Measurements from ENCODE around the gene ZNRF1. TPM values are rescaled to one million over a fixed set of nuclear protein-coding genes. Genes with fewer than 3 reads are reported as not detected.

ZNRF1 gene
- total RNA-seq, 1 donor from 2014 or later, result 82.3 TPM

GRCh38 chr16:75111514-75111940 lies 112.7 kb downstream of the ZNRF1 start:
- no peak for DNase-seq (ENCODE audit: low read depth)

- no peak for DNase-seq (ENCODE audit: low read depth)
Observed at GRCh38 chr16:75111961-75112733, 113.3 kb downstream of the ZNRF1 start.

GRCh38 chr16:75112734-75113491 lies 114.1 kb downstream of the ZNRF1 start:
- peak; percentile 50 for DNase-seq (ENCODE audit: low read depth)

GRCh38 chr16:75113541-75114121 lies 114.8 kb downstream of the ZNRF1 start:
- no peak for DNase-seq (ENCODE audit: low read depth)

- DNase-seq (ENCODE audit: low read depth), result no peak
Observed at GRCh38 chr16:75114179-75114945, 115.5 kb downstream of the ZNRF1 start.

GRCh38 chr16:75114946-75115825 lies 116.4 kb downstream of the ZNRF1 start:
- no peak for DNase-seq (ENCODE audit: low read depth)

GRCh38 chr16:75116081-75116910 lies 117.5 kb downstream of the ZNRF1 start, which contains the start of gene LDHD:
Gene LDHD (minus strand): TSS chr16:75116780. CDS start chr16:75116720, 60 bp downstream.
- DNase-seq (ENCODE audit: low read depth), result peak; percentile 58

GRCh38 chr16:75116911-75117245 lies 118.1 kb downstream of the ZNRF1 start:
- DNase-seq (ENCODE audit: low read depth), result no peak

- DNase-seq (ENCODE audit: low read depth), result no peak
Observed at GRCh38 chr16:75118943-75119539, 120.2 kb downstream of the ZNRF1 start.

- DNase-seq (ENCODE audit: low read depth), result no peak
Observed at GRCh38 chr16:75120253-75120652, 121.4 kb downstream of the ZNRF1 start.

- no peak for DNase-seq (ENCODE audit: low read depth)
Observed at GRCh38 chr16:75121949-75122568, 123.2 kb downstream of the ZNRF1 start.

GRCh38 chr16:75122609-75123008 lies 123.8 kb downstream of the ZNRF1 start:
- no peak for DNase-seq (ENCODE audit: low read depth)

- no peak for DNase-seq (ENCODE audit: low read depth)
Observed at GRCh38 chr16:75127713-75128415, 129.0 kb downstream of the ZNRF1 start.

GRCh38 chr16:75129421-75130149 lies 130.8 kb downstream of the ZNRF1 start:
- peak; percentile 54 for DNase-seq (ENCODE audit: low read depth)

- no peak for DNase-seq (ENCODE audit: low read depth)
Observed at GRCh38 chr16:75130150-75130771, 131.4 kb downstream of the ZNRF1 start.

GRCh38 chr16:75131081-75131480 lies 132.3 kb downstream of the ZNRF1 start:
- no peak for DNase-seq (ENCODE audit: low read depth)

- no peak for DNase-seq (ENCODE audit: low read depth)
Observed at GRCh38 chr16:75138233-75138632, 139.4 kb downstream of the ZNRF1 start.
